HEK293 (cell line): ENCODE results near the gene C1QTNF2.

Source experiments
- CTCF ChIA-PET: fragments of 350-600 bp; formaldehyde crosslinking; extraction: SDS; loops from one replicate; lab custom pipeline; 2021; ENCODE audit warnings: antibody characterized with exemption; lab: Yijun Ruan, JAX
- POLR2A ChIA-PET: fragments of 300-600 bp; formaldehyde crosslinking; extraction: SDS; loops from one replicate; lab custom pipeline; 2020; ENCODE audit warnings: antibody characterized with exemption, inconsistent platforms; lab: Yijun Ruan, JAX
- H3K27ac ChIP-seq: fragments of 200-500 bp; sonication (Bioruptor generic); 2 replicates; pipeline ENCODE4 v1.5.1; 2014; ENCODE audit warnings: low read depth, low read length, control low read depth, inconsistent platforms; ENCODE audit errors: extremely low read depth
- H3K36me3 ChIP-seq, 2 experiments: fragments of 200-500 bp in 1 of 2; sonication (Bioruptor generic) in 1 of 2; 1 replicate in 1 of 2; 2 replicates in 1 of 2; pipeline ENCODE4 v1.5.1; 2014 to 2017; ENCODE audit warnings: inconsistent platforms in 2 of 2, low read length in 2 of 2; ENCODE audit not compliant: control insufficient read depth in 2 of 2, insufficient read depth in 1 of 2
- H3K4me1 ChIP-seq: fragments of 200-500 bp; sonication (Bioruptor generic); 2 replicates; pipeline ENCODE4 v1.5.1; 2014; ENCODE audit warnings: mild to moderate bottlenecking, low read length, inconsistent platforms; ENCODE audit not compliant: control insufficient read depth, insufficient read depth
- H3K4me3 ChIP-seq: 2 replicates; pipeline ENCODE4 v1.5.1; 2011; ENCODE audit warnings: low read depth, mild to moderate bottlenecking, control low read depth, low read length, moderate library complexity
- H3K9me3 ChIP-seq: fragments of 200-500 bp; sonication (Bioruptor generic); 2 replicates; pipeline ENCODE4 v1.5.1; 2014; ENCODE audit warnings: low read depth, low read length, inconsistent platforms; ENCODE audit not compliant: control insufficient read depth, insufficient read depth
- SCRT1 ChIP-seq: fragments of 450-650 bp; formaldehyde crosslinking; IDR thresholded peaks from 2 replicates; pipeline ENCODE4 v1.5.1; 2016; ENCODE audit warnings: missing biosample characterization, missing genetic modification characterization, borderline replicate concordance
- SETDB1 ChIP-seq: IDR thresholded peaks from one replicate; pipeline ENCODE4 v1.6.1; 2017; ENCODE audit warnings: mild to moderate bottlenecking, low read length, moderate library complexity, mixed read lengths; ENCODE audit not compliant: insufficient read length
- ZBTB17 ChIP-seq: fragments of 450-650 bp; formaldehyde crosslinking; IDR thresholded peaks from 2 replicates; pipeline ENCODE4 v1.5.1; 2016; ENCODE audit warnings: missing biosample characterization, missing genetic modification characterization
- ZFP69B ChIP-seq: fragments of 450-650 bp; formaldehyde crosslinking; IDR thresholded peaks from 2 replicates; pipeline ENCODE4 v1.5.1; 2016; ENCODE audit warnings: missing biosample characterization, missing genetic modification characterization
- ZNF175 ChIP-seq: fragments of 450-650 bp; formaldehyde crosslinking; IDR thresholded peaks from 2 replicates; pipeline ENCODE4 v1.5.1; 2016; ENCODE audit warnings: missing biosample characterization, missing genetic modification characterization
- ZNF366 ChIP-seq: fragments of 450-650 bp; formaldehyde crosslinking; conservative IDR thresholded peaks from 2 replicates; pipeline ENCODE4 v1.5.1; 2016; ENCODE audit warnings: missing biosample characterization, missing genetic modification characterization
- ZNF394 ChIP-seq: fragments of 450-650 bp; formaldehyde crosslinking; IDR thresholded peaks from 2 replicates; pipeline ENCODE4 v1.5.1; 2016; ENCODE audit warnings: missing biosample characterization, missing genetic modification characterization, mild to moderate bottlenecking, moderate library complexity, borderline replicate concordance
- ZNF423 ChIP-seq: fragments of 450-650 bp; formaldehyde crosslinking; IDR thresholded peaks from 2 replicates; pipeline ENCODE4 v1.5.1; 2016; ENCODE audit warnings: missing biosample characterization, missing genetic modification characterization
- ZNF426 ChIP-seq: fragments of 450-650 bp; formaldehyde crosslinking; IDR thresholded peaks from 2 replicates; pipeline ENCODE4 v1.5.1; 2017; ENCODE audit warnings: missing biosample characterization, missing genetic modification characterization, mild to moderate bottlenecking, inconsistent platforms, moderate library complexity
- ZNF768 ChIP-seq: fragments of 450-650 bp; formaldehyde crosslinking; IDR thresholded peaks from 2 replicates; pipeline ENCODE4 v1.5.1; 2018; ENCODE audit warnings: missing biosample characterization, mild to moderate bottlenecking, missing genetic modification characterization
- ZNF791 ChIP-seq: fragments of 450-650 bp; formaldehyde crosslinking; IDR thresholded peaks from 2 replicates; pipeline ENCODE4 v1.5.1; 2016; ENCODE audit warnings: missing biosample characterization, missing genetic modification characterization
- TF ChIP-seq, protein P1 (sequence below): fragments of 450-650 bp; formaldehyde crosslinking; IDR thresholded peaks from 2 replicates; pipeline ENCODE4 v1.5.1; 2016; ENCODE audit warnings: missing biosample characterization, missing genetic modification characterization
- TF ChIP-seq, protein P2 (sequence below): fragments of 450-650 bp; formaldehyde crosslinking; IDR thresholded peaks from 2 replicates; pipeline ENCODE4 v1.5.1; 2016; ENCODE audit warnings: missing biosample characterization, missing genetic modification characterization
- TF ChIP-seq, protein P3 (sequence below): fragments of 450-650 bp; formaldehyde crosslinking; IDR thresholded peaks from 2 replicates; pipeline ENCODE4 v1.5.1; 2016; ENCODE audit warnings: missing biosample characterization, missing genetic modification characterization
- TF ChIP-seq, protein P4 (sequence below): fragments of 450-650 bp; formaldehyde crosslinking; IDR thresholded peaks from 2 replicates; pipeline ENCODE4 v1.5.1; 2016; ENCODE audit warnings: missing biosample characterization, missing genetic modification characterization, low read depth
- TF ChIP-seq, protein P5 (sequence below): fragments of 450-650 bp; formaldehyde crosslinking; IDR thresholded peaks from 2 replicates; pipeline ENCODE4 v1.5.1; 2016; ENCODE audit warnings: missing biosample characterization, missing genetic modification characterization

The C1QTNF2 gene

DNA sequence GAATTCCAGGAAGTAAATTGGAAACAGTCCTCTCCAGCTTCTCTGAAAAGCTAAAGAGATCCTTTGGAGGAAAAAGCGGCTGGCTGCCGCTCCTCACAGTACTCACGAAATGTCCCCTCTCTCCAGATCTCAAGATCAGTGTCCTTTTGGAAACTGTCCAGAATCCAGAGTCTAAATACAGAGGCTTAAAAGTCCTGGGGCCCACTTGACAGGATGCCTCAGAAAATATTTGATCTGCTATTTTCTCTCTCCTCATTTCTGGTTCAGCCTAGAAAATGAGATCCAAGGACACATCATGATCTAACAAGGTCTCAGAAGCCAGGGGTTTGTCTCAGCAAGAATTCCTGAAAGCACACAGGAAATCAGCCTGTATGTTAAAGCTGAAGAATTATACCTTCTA, 7.2 kb downstream of the C1QTNF2 start:
- no peaks in the 10 kb centered on the region for H3K36me3 ChIP-seq
- ChIA-PET CTCF (interaction anchor here (0.6 kb wide), 1 partner anchor 241 kb away, joined by 3 read pairs; no protein-coding TSS in a partner anchor), POLR2A (no interaction called here)
- no peak overlapping the region for H3K27ac ChIP-seq
- no peak for TF ChIP-seq ZFP69B (tag by site-specific recombination)
- no peak for TF ChIP-seq ZNF366 (tag by site-specific recombination)
- no peak for TF ChIP-seq ZNF791 (tag by site-specific recombination)
- TF ChIP-seq ZNF426: no peak
- TF ChIP-seq, protein P1, sequence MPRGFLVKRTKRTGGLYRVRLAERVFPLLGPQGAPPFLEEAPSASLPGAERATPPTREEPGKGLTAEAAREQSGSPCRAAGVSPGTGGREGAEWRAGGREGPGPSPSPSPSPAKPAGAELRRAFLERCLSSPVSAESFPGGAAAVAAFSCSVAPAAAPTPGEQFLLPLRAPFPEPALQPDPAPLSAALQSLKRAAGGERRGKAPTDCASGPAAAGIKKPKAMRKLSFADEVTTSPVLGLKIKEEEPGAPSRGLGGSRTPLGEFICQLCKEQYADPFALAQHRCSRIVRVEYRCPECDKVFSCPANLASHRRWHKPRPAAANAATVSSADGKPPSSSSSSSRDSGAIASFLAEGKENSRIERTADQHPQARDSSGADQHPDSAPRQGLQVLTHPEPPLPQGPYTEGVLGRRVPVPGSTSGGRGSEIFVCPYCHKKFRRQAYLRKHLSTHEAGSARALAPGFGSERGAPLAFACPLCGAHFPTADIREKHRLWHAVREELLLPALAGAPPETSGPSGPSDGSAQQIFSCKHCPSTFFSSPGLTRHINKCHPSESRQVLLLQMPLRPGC: no peak
- no peak for TF ChIP-seq ZNF423 (tag by site-specific recombination)
- TF ChIP-seq SCRT1 (tag by site-specific recombination): no peak
- TF ChIP-seq ZNF175 (tag by site-specific recombination): no peak
- TF ChIP-seq, protein P2, sequence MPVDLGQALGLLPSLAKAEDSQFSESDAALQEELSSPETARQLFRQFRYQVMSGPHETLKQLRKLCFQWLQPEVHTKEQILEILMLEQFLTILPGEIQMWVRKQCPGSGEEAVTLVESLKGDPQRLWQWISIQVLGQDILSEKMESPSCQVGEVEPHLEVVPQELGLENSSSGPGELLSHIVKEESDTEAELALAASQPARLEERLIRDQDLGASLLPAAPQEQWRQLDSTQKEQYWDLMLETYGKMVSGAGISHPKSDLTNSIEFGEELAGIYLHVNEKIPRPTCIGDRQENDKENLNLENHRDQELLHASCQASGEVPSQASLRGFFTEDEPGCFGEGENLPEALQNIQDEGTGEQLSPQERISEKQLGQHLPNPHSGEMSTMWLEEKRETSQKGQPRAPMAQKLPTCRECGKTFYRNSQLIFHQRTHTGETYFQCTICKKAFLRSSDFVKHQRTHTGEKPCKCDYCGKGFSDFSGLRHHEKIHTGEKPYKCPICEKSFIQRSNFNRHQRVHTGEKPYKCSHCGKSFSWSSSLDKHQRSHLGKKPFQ: no peak
- TF ChIP-seq, protein P3, sequence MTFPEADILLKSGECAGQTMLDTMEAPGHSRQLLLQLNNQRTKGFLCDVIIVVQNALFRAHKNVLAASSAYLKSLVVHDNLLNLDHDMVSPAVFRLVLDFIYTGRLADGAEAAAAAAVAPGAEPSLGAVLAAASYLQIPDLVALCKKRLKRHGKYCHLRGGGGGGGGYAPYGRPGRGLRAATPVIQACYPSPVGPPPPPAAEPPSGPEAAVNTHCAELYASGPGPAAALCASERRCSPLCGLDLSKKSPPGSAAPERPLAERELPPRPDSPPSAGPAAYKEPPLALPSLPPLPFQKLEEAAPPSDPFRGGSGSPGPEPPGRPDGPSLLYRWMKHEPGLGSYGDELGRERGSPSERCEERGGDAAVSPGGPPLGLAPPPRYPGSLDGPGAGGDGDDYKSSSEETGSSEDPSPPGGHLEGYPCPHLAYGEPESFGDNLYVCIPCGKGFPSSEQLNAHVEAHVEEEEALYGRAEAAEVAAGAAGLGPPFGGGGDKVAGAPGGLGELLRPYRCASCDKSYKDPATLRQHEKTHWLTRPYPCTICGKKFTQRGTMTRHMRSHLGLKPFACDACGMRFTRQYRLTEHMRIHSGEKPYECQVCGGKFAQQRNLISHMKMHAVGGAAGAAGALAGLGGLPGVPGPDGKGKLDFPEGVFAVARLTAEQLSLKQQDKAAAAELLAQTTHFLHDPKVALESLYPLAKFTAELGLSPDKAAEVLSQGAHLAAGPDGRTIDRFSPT (tag by site-specific recombination): no peak
- TF ChIP-seq ZBTB17 (tag by site-specific recombination): no peak
- TF ChIP-seq SETDB1: no peak
- TF ChIP-seq ZNF394 (tag by site-specific recombination): no peak
- TF ChIP-seq, protein P4, sequence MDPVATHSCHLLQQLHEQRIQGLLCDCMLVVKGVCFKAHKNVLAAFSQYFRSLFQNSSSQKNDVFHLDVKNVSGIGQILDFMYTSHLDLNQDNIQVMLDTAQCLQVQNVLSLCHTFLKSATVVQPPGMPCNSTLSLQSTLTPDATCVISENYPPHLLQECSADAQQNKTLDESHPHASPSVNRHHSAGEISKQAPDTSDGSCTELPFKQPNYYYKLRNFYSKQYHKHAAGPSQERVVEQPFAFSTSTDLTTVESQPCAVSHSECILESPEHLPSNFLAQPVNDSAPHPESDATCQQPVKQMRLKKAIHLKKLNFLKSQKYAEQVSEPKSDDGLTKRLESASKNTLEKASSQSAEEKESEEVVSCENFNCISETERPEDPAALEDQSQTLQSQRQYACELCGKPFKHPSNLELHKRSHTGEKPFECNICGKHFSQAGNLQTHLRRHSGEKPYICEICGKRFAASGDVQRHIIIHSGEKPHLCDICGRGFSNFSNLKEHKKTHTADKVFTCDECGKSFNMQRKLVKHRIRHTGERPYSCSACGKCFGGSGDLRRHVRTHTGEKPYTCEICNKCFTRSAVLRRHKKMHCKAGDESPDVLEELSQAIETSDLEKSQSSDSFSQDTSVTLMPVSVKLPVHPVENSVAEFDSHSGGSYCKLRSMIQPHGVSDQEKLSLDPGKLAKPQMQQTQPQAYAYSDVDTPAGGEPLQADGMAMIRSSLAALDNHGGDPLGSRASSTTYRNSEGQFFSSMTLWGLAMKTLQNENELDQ (tag by site-specific recombination): no peak
- no peak for TF ChIP-seq ZNF768
- TF ChIP-seq, protein P5, sequence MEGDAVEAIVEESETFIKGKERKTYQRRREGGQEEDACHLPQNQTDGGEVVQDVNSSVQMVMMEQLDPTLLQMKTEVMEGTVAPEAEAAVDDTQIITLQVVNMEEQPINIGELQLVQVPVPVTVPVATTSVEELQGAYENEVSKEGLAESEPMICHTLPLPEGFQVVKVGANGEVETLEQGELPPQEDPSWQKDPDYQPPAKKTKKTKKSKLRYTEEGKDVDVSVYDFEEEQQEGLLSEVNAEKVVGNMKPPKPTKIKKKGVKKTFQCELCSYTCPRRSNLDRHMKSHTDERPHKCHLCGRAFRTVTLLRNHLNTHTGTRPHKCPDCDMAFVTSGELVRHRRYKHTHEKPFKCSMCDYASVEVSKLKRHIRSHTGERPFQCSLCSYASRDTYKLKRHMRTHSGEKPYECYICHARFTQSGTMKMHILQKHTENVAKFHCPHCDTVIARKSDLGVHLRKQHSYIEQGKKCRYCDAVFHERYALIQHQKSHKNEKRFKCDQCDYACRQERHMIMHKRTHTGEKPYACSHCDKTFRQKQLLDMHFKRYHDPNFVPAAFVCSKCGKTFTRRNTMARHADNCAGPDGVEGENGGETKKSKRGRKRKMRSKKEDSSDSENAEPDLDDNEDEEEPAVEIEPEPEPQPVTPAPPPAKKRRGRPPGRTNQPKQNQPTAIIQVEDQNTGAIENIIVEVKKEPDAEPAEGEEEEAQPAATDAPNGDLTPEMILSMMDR (tag by site-specific recombination): no peak
- TF ChIP-seq, all 188 proteins: peak for 0
- Histone ChIP-seq H3K4me3 (no peak overlapping the region), H3K9me3 (no peaks in the 10 kb centered on the region), H3K4me1 (no peaks in the 10 kb centered on the region)
